HepG2 (cell line): Measurements from ENCODE around the gene CTDNEP1. TPM values are rescaled to one million over a fixed set of nuclear protein-coding genes. Genes with fewer than 3 reads are reported as not detected.
A peak's percentile ranks its signal among the peaks of the same experiment; 100 is the strongest.

Experiments used
- ATAC-seq: fragments of 200-7000 bp; cut with Tn5 transposase; 3 replicates; pipeline ENCODE4 v1.9.1; 2020; ENCODE audit warnings: mild to moderate bottlenecking, moderate library complexity
- BruUV-seq: library from RNA; stranded (reverse); fragments of 400-500 nt; replicated peaks from 2 replicates; lab custom pipeline; 2021; lab: Mats Ljungman, UMichigan
- CTCF ChIA-PET: fragments of 300-600 bp; formaldehyde crosslinking; extraction: SDS; loops from one replicate; lab custom pipeline; 2021; ENCODE audit warnings: low total read pairs, inconsistent platforms, low intra/inter-chr PET ratio; lab: Yijun Ruan, JAX
- POLR2A ChIA-PET: fragments of 350-600 bp; sonication (Branson Sonifier 250); formaldehyde crosslinking; loops from one replicate; lab custom pipeline; 2020; ENCODE audit warnings: antibody characterized with exemption, inconsistent platforms; lab: Yijun Ruan, JAX
- DNase-seq: peaks from one replicate; pipeline ENCODE4 v3.0.0-alpha.2; 2015; ENCODE audit warnings: low spot score
- FAIRE-seq: peaks from 3 replicates; lab custom pipeline; 2011; peaks lifted over from hg19 to GRCh38; lab: Jason Lieb, UNC
- H2AFZ ChIP-seq: one replicate; pipeline ENCODE4 v1.6.1; 2011; ENCODE audit warnings: low read length, inconsistent platforms
- H3K27ac ChIP-seq: fragments of 300-600 bp; 3 replicates; pipeline ENCODE4 v1.8.0; 2011; ENCODE audit warnings: mixed run types, mild to moderate bottlenecking, mixed read lengths, low read length, inconsistent platforms; ENCODE audit not compliant: insufficient read depth; ENCODE audit errors: extremely low read length
- H3K27me3 ChIP-seq, 2 experiments: fragments of 200-600 bp in 1 of 2; 2 replicates in 1 of 2; 3 replicates in 1 of 2; pipeline versions ENCODE4 v1.6.0 to v1.8.0; 2011; ENCODE audit warnings: low read length in 2 of 2, mild to moderate bottlenecking in 2 of 2, moderate library complexity in 2 of 2, inconsistent platforms in 1 of 2; ENCODE audit not compliant: insufficient read depth in 2 of 2, control insufficient read depth in 1 of 2
- H3K36me3 ChIP-seq, 2 experiments: fragments of 200-600 bp in 1 of 2; replicated peaks in 1 of 2; 2 replicates in 1 of 2; 3 replicates in 1 of 2; pipeline versions ENCODE4 v1.5.1 to v1.8.0; 2011; ENCODE audit warnings: low read length in 2 of 2, inconsistent platforms in 1 of 2; ENCODE audit not compliant: insufficient read depth in 2 of 2, control insufficient read depth in 1 of 2
- H3K4me1 ChIP-seq: 2 replicates; pipeline ENCODE4 v1.5.1; 2012; ENCODE audit warnings: low read length, inconsistent platforms; ENCODE audit not compliant: insufficient read depth
- H3K4me2 ChIP-seq: 2 replicates; pipeline ENCODE4 v1.6.0; 2011; ENCODE audit warnings: low read depth, low read length, inconsistent platforms
- H3K4me3 ChIP-seq, 3 experiments: fragments of 200-600 bp in 1 of 3; sonication (generic), shearing (Covaris generic) in 1 of 3; replicated peaks in 1 of 3; 2 replicates each; pipeline ENCODE4 v1.5.1; 2011 to 2016; ENCODE audit warnings: low read length in 3 of 3, inconsistent platforms in 2 of 3, low read depth in 2 of 3, mild to moderate bottlenecking in 2 of 3, control low read depth in 1 of 3, mixed read lengths in 1 of 3; ENCODE audit not compliant: insufficient read depth in 1 of 3
- H3K79me2 ChIP-seq: one replicate; pipeline ENCODE4 v1.6.1; 2011; ENCODE audit warnings: low read length, inconsistent platforms; ENCODE audit not compliant: insufficient read depth
- H3K9ac ChIP-seq: 2 replicates; pipeline ENCODE4 v1.6.0; 2011; ENCODE audit warnings: mild to moderate bottlenecking, low read depth, low read length, inconsistent platforms; ENCODE audit not compliant: insufficient read depth
- H3K9me3 ChIP-seq: 2 replicates; pipeline ENCODE4 v1.5.1; 2012; ENCODE audit warnings: mild to moderate bottlenecking, low read length
- H4K20me1 ChIP-seq: 2 replicates; pipeline ENCODE4 v1.6.0; 2011; ENCODE audit warnings: inconsistent platforms, mild to moderate bottlenecking, low read length, moderate library complexity; ENCODE audit not compliant: insufficient read depth
- CENPBD1 ChIP-seq: sonication (generic); formaldehyde crosslinking; IDR thresholded peaks from 2 replicates; pipeline ENCODE4 v1.8.0; 2022; ENCODE audit warnings: missing genetic modification reagents, low read depth, mild to moderate bottlenecking, borderline replicate concordance
- DBP ChIP-seq: sonication (generic); formaldehyde crosslinking; IDR thresholded peaks from 2 replicates; pipeline ENCODE4 v1.4.0; 2020; ENCODE audit warnings: missing genetic modification reagents; ENCODE audit errors: not compliant biosample characterization
- ELK4 ChIP-seq: sonication (generic); formaldehyde crosslinking; IDR thresholded peaks from 2 replicates; pipeline ENCODE4 v1.9.0; 2021; ENCODE audit warnings: missing genetic modification reagents, borderline replicate concordance
- ETV6 ChIP-seq: sonication (generic); formaldehyde crosslinking; conservative IDR thresholded peaks from 2 replicates; pipeline ENCODE4 v1.4.0; 2020; ENCODE audit warnings: missing genetic modification reagents
- HDAC2 ChIP-seq: sonication (generic); formaldehyde crosslinking; IDR thresholded peaks from 2 replicates; pipeline ENCODE4 v1.4.0; 2020; ENCODE audit warnings: missing genetic modification reagents
- HOXA7 ChIP-seq: sonication (generic); formaldehyde crosslinking; IDR thresholded peaks from 2 replicates; pipeline ENCODE4 v1.8.1; 2022; ENCODE audit warnings: mild to moderate bottlenecking, missing genetic modification reagents, moderate library complexity
- MAFF ChIP-seq: IDR thresholded peaks from 2 replicates; pipeline ENCODE4 v1.6.1; 2011; ENCODE audit warnings: low read depth, low read length, improper control_type of control experiment
- MEIS1 ChIP-seq: sonication (generic); formaldehyde crosslinking; IDR thresholded peaks from 2 replicates; pipeline ENCODE4 v1.9.0; 2021; ENCODE audit warnings: mild to moderate bottlenecking, missing genetic modification reagents, moderate library complexity, borderline replicate concordance
- MIER2 ChIP-seq: IDR thresholded peaks from 2 replicates; pipeline ENCODE4 v1.6.1; 2016; ENCODE audit warnings: missing biosample characterization, missing genetic modification reagents
- MLX ChIP-seq: IDR thresholded peaks from 2 replicates; pipeline ENCODE4 v1.6.1; 2016
- NFE2 ChIP-seq: sonication (generic); formaldehyde crosslinking; IDR thresholded peaks from 2 replicates; pipeline ENCODE4 v1.4.0; 2020; ENCODE audit warnings: missing genetic modification reagents
- NR3C1 ChIP-seq: sonication (generic); formaldehyde crosslinking; IDR thresholded peaks from 2 replicates; pipeline ENCODE4 v1.4.0; 2020; ENCODE audit warnings: missing genetic modification reagents
- SETDB1 ChIP-seq: sonication (generic); formaldehyde crosslinking; IDR thresholded peaks from 2 replicates; pipeline ENCODE4 v1.5.1; 2020; ENCODE audit warnings: missing genetic modification reagents, mild to moderate bottlenecking, borderline replicate concordance
- SSRP1 ChIP-seq: IDR thresholded peaks from 2 replicates; pipeline ENCODE4 v1.6.1; 2016; ENCODE audit warnings: control low read depth
- THAP11 ChIP-seq: IDR thresholded peaks from 2 replicates; pipeline ENCODE4 v1.6.1; 2016; ENCODE audit warnings: missing biosample characterization, missing genetic modification reagents
- WIZ ChIP-seq: sonication (generic); formaldehyde crosslinking; IDR thresholded peaks from 2 replicates; pipeline ENCODE4 v1.5.1; 2020; ENCODE audit warnings: mild to moderate bottlenecking, missing genetic modification reagents
- ZKSCAN1 ChIP-seq: fragments of 150-350 bp; IDR thresholded peaks from 2 replicates; pipeline ENCODE4 v1.6.1; 2014; ENCODE audit warnings: low read length
- ZNF24 ChIP-seq: fragments of 450-650 bp; IDR thresholded peaks from 2 replicates; pipeline ENCODE4 v1.6.1; 2017; ENCODE audit warnings: antibody characterized with exemption, mild to moderate bottlenecking
- ZNF33B ChIP-seq: sonication (generic); formaldehyde crosslinking; IDR thresholded peaks from 2 replicates; pipeline ENCODE4 v1.5.1; 2020; ENCODE audit warnings: mild to moderate bottlenecking, missing genetic modification reagents
- ZNF746 ChIP-seq: sonication (generic); formaldehyde crosslinking; IDR thresholded peaks from 2 replicates; pipeline ENCODE4 v1.8.0; 2022; ENCODE audit warnings: mild to moderate bottlenecking, missing genetic modification reagents
- ZNF784 ChIP-seq: sonication (generic); formaldehyde crosslinking; IDR thresholded peaks from 2 replicates; pipeline ENCODE4 v1.5.1; 2020; ENCODE audit warnings: missing genetic modification reagents, mild to moderate bottlenecking, borderline replicate concordance
- ZNF83 ChIP-seq: sonication (generic); formaldehyde crosslinking; IDR thresholded peaks from 2 replicates; pipeline ENCODE4 v1.4.0; 2020; ENCODE audit warnings: missing genetic modification reagents, mild to moderate bottlenecking, borderline replicate concordance
- WGBS: methylation state at CpG from one replicate; pipeline ENCODE4 v1.1.6; 2017; ENCODE audit warnings: low lambda C conversion rate; 5-methylcytosine and 5-hydroxymethylcytosine counted together
- in situ Hi-C: cut with HindIII; loops from 2 replicates; pipeline ENCODE4 v1.10.0; 2017; ENCODE audit warnings: low pct_unique_long_range_greater_than_20kb; ENCODE audit not compliant: extremely low pct_ligation_motif_present
- intact Hi-C: fragments of 100-400 bp; cut with micrococcal nuclease; formaldehyde crosslinking; loops from one replicate; pipeline ENCODE4 v1.10.0; 2022; ENCODE audit not compliant: unreplicated experiment
- polyA plus RNA-seq, 8 experiments: library from polyadenylated mRNA; depleted of rRNA in 3 of 8; stranded (reverse) in 7 of 8; unstranded in 1 of 8; fragments of >200 nt; fragmentation: Illumina TruSeq in 4 of 8; extraction: Trizol in 4 of 8; gene quantifications; 2 replicates each; pipeline versions ENCODE4 v1.2.1 to v1.2.3, GENCODE V29; 2011 to 2016; ENCODE audit warnings: low read depth in 4 of 8, missing spikeins in 1 of 8, mixed read lengths in 1 of 8; ENCODE audit not compliant: insufficient read depth in 1 of 8
- total RNA-seq, 5 experiments: library from RNA; depleted of rRNA; stranded (reverse); fragments of >200 nt; fragmentation: Illumina TruSeq; extraction: Trizol; gene quantifications; 2 replicates each; pipeline ENCODE4 v1.2.3, GENCODE V29; 2016; ENCODE audit warnings: low read depth in 1 of 5

The CTDNEP1 gene
- total and polyA plus RNA-seq, 2 of the 13 experiments (the other 11 are each of a cell fraction or from before 2014, with no cell fraction given) = 19.8 to 118 TPM

GRCh38 chr17:7258731-7259554 is 7.4 kb upstream of the CTDNEP1 start:
- H3K79me2 ChIP-seq = peaks cover 3% of the 10 kb centered on the region
- POLR2A ChIA-PET = interaction anchor here (0.6 to 3.5 kb wide), 12 partner anchors 8 to 368 kb away, joined by 3 to 35 read pairs (median 4); partner anchors contain the start of genes DVL2, GABARAP, NEURL4 and PHF23
- no peaks in the 10 kb centered on the region for H4K20me1 ChIP-seq
- peaks cover 8 to 13% of the 10 kb centered on the region in 2 experiments; a peak in 4 of 5 replicates for H3K36me3 ChIP-seq
- FAIRE-seq (peak; percentile 93), DNase-seq (peak; percentile 78), ATAC-seq (peak; percentile 83)
- no peak overlapping the region for H2AFZ ChIP-seq
- TSS peak; percentile 95 for BruUV-seq
- H3K9ac ChIP-seq = peak overlapping the region; percentile 43
- CTCF ChIA-PET = no interaction called here
- no peaks in the 10 kb centered on the region for H3K9me3 ChIP-seq
- H3K27ac ChIP-seq = peak overlapping the region; percentile 70
- H3K4me3 ChIP-seq = peak overlapping the region in 2 of 3 experiments; percentile 1 to 50; a peak in 3 of 6 replicates
- WGBS = 8% methylated on average over 5 of the region's 7 CpGs
- in situ Hi-C loops (no loop called here), intact Hi-C loops (no loop called here)
- peak overlapping the region; percentile 77 for H3K4me2 ChIP-seq
- no peaks in the 10 kb centered on the region for H3K27me3 ChIP-seq
- peaks cover 53% of the 10 kb centered on the region for H3K4me1 ChIP-seq
- TF ChIP-seq MLX (no peak), DBP (CRISPR knock-in tag) (no peak), ETV6 (CRISPR knock-in tag) (no peak), SETDB1 (CRISPR knock-in tag) (no peak), MAFF (no peak), MEIS1 (CRISPR knock-in tag) (no peak), SSRP1 (CRISPR knock-in tag) (no peak), NFE2 (CRISPR knock-in tag) (no peak), ZNF83 (CRISPR knock-in tag) (no peak), ZNF24 (no peak), NR3C1 (CRISPR knock-in tag) (no peak), HOXA7 (CRISPR knock-in tag) (no peak), MIER2 (CRISPR knock-in tag) (no peak; the same call in 1 of the 2 replicates), ZNF784 (CRISPR knock-in tag) (peak; percentile 85), ZNF33B (CRISPR knock-in tag) (peak; percentile 93), CENPBD1 (CRISPR knock-in tag) (no peak), WIZ (CRISPR knock-in tag) (no peak), THAP11 (CRISPR knock-in tag) (peak; percentile 74), ZNF746 (no peak), ELK4 (CRISPR knock-in tag) (no peak), ZKSCAN1 (no peak), HDAC2 (peak; percentile 39; the same call in 1 of the 2 replicates)
